GM21619 (cell line): Measurements from ENCODE around the gene C11orf68.
A peak's percentile ranks its signal among the peaks of the same experiment; 100 is the strongest.

ENCODE experiments used
- ATAC-seq: cut with Tn5 transposase; IDR thresholded peaks from one replicate; pipeline ENCODE4 v1.9.1; 2021; ENCODE audit not compliant: unreplicated experiment

The C11orf68 gene

DNA sequence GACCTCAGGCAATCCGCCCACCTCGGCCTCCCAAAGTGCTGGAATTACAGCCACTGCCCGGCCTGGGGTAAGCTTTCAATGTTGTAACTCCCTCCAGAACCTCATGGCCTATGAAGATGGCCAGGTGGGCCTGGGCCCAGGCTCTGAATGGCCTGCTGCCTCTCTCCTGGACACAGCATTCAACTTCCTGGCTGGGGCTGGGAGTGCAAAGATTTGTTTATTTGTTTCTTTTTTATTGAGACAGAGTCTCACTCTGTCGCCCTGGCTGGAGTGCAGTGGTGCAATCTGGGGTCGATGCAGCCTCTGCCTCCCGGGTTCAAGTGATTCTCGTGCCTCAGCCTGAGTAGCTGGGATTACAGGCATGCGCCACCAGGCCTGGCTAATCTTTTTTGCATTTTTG lies 25.9 kb upstream of the C11orf68 start:
- ATAC-seq: no peak

DNA sequence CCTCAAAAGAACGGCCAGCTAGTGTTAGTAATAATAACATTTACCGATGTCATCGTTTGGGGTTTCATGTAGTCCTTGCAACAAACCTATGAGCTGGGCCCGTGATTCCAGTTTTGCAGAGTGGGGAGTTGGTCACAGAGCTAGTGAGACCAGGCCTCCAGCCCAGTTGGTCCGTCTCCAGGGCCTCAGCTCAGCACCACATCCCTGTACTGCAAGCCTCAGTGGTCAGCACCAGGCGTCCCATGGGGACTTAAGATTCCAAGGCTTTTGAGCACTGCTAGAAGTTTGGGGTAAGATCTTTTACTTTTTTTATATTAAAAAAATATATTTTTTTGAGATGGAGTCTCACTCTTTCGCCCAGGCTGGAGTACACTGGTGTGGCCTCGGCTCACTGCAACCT lies 25.3 kb upstream of the C11orf68 start:
- no peak for ATAC-seq

DNA sequence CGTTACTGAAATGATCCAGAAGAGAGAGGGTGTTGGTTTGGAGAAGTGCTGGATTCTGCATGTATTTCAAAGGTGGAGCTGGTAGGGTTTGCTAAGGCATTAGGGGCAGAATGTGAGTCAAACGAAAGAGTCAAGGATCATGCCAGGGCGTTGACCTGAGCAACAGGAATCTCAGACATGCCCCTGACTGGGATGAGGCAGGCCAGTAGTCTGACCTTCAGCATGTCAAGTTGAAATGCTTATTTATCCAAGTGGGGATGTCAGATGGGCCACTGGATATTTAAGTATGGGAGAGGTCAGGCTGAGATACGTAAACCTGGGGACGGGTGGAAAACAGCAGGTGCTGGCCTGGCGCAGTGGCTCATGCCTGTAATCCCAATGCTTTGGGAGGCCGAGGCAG lies 23.7 kb upstream of the C11orf68 start:
- ATAC-seq: no peak

DNA sequence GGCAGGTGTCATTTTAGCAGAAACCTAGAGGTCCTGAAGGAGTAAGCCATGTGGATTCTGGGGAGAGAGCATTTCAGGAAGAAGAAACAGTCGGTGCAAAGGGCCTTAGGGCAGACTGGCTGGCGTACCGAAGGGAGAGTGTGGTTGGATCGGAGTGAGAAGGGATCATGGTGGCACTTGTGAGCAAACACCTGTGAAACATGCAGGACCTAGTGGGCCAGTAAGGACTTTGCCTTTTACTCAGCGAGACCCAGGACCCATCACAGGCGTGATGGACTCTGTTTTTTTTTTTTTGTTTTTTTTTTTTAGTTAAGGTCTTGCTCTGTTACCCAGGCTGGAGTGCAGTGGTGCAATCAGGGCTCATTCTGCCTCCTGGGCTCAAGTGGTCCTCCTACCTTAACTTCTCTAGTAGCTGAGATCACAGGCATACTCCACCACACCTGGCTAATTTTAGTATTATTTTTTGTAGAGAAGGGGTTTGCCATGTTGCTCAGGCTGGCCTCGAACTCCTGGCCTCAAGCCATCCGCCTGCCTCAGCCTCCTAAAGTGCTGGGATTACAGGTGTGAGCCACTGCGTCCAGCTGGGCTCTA lies 23.0 kb upstream of the C11orf68 start:
- ATAC-seq: no peak

DNA sequence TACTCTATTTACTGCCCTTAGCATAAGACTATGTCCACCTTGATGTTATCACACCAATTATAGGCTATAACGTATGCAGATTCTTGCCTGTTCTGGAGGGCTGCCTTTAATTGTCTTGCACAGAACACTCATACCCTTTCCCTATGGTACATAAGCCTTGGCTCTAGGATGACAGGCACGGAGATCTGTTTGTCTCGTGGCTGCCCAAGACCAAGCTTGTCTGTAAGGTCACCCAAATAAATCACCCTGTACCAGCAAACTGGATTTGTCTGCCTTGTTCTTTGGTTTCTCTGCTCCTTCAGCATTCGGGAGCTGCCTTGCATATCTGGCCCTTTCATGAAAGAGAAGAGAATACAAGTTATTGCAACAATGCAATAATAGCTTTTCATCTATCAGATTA lies 18.9 kb upstream of the C11orf68 start:
- ATAC-seq: no peak

DNA sequence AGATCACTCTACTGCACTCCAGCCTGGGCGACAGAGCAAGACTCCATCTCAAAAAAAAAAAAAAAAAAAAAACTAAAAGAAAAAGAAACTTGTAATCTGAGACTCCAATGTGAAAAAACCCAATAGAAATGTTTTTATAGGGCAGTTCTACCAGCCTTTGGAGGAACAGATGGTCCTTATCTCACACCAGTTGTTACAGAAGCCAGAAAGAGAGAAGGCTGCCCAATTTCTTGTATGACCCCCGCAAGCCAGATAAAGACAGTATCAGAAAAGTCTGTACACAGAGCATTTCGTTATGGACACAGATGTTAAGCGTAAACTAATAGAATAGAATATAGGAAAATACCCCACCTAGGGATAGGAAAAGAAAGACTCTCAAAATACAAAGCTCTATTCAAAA lies 15.2 kb upstream of the C11orf68 start:
- ATAC-seq: no peak

DNA sequence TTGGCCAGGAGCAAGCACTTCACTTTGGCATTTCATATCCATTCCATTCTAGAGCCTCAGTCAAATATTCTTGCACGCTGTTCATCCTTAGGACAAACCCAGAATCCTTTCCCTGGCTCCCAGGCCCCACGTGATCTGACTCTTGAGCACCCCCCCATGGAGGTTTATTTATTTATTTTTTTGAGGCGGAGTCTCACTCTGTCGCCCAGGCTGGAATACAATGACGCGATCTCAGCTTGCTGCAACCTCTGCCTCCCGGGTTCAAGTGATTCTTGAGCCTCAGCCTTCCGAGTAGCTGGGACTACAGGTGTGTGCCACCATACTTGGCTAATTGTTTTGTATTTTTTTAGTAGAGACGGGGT lies 13.7 kb upstream of the C11orf68 start:
- no peak for ATAC-seq

DNA sequence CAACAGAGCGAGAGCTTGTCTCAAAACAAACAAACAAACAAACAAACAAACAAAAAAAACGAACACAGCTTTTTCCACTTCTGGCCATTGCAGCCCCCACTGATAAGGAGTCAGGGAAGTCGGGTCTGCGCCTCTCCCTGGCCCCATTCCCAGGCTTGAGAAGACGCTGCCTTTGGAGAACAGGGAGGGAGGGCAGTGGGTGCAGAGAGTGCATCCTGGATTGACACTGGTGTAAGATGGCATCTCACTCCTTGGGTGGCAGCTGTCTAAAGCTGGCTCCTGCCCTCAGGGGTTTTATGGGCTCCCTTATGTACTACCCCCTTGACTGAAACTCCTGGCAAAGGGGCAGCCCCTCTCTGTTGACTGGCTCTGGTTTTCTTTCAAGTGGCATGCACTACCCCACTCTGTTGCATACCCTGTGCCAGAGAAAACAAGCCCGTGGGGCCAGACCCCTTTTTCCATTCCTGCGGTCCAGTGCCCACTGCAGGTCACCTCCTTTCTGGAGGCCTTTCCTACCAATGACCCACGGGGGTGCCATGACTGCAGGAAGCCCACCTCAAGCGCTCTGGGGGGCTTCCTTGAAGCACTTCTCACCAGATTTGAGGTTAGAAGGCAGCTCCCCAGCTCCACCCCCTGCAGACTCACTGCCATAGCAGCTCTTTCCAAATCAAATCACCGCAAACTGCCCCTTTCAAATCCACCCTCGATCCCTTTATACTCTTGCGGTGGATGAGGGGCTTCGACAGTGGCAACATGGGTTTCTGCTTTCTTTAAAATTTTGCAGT lies 13.1 kb upstream of the C11orf68 start:
- ATAC-seq: no peak

DNA sequence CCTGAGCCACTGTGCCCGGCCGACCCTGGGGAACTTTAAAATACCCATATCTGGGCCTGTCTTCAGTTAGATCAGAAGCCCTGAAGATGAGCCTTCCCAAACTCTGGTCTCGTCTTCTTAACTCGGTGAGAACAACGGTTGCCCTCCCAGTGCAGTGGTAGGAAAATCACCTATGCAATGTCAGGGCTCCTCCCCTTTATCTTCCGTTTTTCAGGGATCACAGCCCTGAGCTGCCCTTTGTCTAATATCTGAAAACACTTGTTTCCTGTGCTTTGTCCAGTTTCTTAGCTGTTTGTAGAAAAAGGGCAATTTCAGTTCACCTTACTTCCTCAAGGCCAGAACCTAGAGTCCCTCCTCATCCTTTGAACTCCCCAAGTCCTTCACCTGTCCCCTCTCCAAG lies 9.8 kb upstream of the C11orf68 start:
- ATAC-seq: no peak

DNA sequence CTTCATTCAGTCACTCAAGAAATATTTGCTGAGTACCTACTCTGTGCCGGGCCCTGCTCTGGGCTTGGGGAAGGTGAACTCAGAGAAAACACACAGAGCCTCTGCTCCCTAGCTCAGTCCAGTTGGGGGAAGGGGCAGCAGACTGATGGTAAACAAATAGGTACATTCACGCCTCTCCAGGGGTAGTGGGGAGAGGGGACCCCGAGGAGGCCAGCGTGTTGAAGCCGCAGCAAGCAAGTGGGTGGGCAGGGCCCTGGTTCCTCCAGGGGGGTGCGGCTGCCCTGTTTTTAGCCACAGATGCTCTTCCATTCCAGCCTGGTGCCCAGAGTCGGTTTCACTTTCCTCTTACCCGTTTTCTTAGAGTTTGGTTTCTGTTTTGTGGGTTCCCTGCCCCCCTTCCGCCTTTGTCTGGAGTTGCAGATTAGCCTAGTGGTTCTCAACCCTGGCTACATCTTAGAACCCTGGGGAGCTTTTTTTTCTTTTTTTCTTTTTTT lies 9.1 kb upstream of the C11orf68 start:
- peak; percentile 58 for ATAC-seq

DNA sequence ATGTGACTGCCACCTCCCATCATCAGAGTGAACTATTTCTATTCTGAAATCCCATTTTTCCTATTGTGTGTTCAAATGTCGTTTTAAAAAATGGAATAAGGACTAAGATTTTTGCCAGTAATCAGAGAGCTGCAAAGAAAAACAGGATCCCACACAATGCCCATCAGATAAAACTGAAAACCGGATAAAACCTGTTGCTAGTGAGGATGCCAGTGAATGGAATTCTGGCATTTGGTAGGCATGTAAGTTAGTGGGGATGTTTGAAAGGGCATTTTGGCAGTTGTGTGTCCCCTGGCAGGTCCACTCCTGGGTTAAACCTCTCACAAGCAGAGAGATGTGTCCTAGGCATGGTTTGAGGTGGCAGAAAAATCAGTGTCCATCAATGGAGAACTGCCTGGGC lies 6.5 kb upstream of the C11orf68 start:
- ATAC-seq: no peak

DNA sequence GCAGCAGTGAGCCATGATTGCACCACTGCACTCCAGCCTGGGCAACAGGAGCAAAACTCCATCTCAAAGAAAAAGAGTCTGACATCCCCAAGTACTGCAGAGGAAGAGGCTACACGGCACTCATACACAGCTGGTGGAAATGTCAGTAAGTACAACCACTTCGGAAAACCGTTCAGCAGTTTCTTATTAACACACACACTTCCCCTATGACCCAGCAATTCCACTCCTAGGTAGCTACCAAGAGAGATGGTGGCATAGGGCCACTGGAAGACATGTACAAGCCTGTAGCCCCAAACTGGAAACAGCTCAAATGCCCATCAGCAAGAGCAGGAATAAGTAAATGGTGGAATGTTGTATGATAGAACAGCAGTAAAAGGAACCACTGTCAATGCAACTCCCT lies 3.7 kb upstream of the C11orf68 start:
- no peak for ATAC-seq

DNA sequence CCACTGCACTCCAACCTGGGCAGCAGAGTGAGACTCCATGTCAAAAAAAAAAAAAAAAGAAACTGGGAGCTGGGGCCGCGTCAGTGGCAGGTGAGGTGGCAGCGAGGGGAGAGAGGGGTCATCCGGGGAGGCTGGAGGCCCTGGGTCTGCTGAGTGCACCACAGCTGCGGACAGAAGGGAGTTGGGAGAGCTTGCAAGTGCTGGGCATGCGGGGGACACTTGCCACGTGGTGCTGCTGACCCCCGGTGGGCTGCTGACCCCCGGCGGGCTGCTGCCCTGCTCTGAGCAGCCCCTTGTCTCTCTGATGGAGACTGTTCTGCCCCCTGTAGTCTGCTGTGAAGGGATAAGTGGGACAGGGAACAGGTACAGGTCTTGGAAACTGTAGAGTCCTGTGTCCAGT lies 3.0 kb upstream of the C11orf68 start:
- no peak for ATAC-seq

DNA sequence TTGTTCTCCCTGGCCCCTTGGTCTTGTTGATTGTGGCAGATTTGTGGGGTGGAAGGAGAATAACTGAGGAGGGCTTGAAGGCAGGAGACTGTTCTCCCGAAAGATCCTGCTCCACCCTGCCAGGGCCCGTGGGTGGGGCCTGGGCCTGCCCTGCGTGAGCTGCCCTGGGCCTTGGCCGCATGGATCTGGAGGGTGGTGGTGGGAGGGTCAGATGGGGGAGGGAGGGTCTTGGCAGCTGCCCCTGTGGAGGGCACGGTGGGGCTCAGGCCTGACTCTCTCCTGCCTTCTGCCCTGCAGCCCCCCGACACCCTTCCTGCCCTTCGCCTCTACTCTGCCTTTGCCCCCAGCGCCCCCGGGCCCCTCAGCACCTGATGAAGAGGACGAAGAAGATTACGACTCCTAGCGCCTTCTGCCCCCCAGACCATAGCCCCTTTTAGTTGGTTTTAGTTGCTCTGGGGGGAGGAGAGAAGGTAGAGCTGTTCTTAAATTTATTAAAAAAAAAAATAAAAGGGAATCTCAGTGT lies 2.2 kb upstream of the C11orf68 start:
- ATAC-seq: no peak

DNA sequence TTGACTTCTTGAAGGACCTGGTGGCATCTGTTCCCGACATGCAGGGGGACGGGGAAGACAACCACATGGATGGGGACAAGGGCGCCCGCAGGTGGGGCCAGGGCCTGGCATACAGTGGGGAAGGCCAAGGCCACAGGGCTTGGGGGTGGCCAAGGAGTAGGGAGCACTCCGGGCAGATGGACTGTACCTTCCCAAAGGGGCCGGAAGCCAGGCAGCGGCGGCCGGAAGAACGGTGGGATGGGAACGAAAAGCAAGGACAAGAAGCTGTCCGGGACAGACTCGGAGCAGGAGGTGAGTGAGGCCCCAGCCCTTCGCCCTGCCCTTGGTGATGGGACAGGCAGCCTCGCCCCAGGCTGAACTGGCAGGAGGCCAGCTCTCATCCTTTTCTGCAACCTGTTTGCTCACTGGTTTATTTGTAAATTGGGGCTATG lies 1.5 kb upstream of the C11orf68 start:
- no peak for ATAC-seq

DNA sequence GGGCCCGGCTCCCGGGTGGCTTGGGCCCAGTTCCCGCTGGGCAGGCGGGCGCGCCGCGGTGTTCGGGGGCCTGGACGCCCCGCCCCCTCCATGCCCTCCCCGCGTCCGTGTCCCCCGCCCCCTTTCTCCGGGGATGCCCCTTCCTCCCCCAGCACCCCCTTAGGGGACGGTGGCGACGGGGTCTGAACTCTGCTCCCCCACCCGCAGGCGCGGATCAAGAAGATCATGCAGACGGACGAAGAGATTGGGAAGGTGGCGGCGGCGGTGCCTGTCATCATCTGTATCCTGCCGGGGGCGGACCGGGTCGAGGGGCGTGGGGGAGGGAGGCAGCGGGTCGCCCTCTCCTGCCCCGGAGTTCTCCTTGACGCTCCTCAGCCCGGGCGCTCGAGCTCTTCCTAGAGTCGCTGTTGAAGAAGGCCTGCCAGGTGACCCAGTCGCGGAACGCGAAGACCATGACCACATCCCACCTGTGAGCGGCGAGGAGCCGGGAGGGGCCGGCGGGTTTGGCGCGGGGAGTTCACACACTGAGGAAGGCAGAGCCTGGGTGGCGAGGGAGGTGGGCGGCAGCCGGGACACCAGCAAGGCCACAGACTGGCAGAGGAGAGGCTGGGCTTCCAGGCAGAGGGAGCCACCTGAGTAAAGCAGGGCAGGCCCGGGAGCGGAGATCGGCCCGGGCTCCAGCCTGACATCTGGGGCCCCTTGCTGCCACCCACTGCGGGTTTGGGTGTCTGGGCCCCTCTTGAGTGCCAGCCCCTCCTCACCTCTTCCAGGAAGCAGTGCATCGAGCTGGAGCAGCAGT lies 910 bp upstream of the C11orf68 start:
- ATAC-seq: peak; percentile 34

DNA sequence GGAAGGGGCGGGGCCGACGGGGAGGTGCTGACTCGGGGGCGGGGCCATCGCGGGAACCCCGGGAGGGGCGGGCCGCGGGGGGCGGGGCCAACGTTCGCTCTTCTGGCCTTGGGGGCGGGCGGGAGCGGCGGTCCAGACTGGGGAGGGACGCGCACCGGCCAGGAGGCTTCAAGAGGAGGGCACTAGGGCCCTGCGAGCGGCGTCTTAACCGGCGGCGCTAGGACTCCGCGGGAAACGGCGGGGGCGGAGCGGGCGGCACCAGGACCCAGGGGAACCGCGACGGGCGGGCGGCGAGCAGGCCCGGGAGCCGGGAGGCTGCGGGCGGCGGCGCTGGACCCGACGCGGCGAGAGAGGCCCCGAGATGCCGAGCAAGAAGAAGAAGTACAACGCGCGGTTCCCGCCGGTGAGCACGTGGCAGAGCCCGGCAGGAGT lies 295 bp upstream of the C11orf68 start, which contains the start of gene DRAP1:
Gene DRAP1, plus strand, starts transcription at position 286 of the 432 bp plus-strand sequence. Its CDS starts 76 bp downstream, at position 362.
- peak; percentile 78 for ATAC-seq

DNA sequence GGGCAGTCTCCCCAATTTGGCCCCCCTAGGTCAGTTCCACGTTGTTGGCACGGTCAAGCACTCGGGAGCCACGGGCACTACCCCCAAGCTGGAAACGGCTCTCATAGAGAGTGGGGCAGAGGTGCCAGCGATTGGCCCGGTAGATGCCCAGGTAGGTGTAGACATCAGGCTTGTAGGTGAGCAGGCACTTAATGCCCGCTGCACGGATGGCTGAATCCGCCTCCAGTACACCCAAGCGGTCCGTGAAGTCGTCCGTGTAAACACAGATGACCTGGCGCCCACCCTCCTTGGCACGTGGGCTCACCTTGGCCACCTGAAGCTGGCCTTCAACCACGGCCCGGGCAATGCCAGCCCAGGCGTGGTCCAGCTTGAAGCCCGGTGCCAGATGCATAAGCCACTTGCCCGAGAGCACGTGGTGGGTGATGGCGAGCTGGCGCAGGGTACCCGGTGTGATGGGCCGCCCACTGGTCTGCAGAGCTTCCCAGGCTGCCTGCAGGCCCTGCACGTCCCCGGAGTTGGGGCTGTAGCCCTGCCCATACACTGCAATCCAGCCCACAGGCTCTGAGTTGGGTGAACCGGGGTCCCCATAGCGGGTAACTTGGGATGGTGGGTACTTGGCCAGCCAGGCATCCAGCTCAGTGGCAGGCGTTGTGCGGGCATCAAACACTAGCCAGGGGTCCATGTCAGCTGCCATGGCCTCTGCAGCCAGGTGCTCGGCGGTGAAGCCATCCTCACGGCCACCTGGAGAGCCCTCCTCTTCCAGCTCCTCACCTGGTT lies 1.2 kb downstream of the C11orf68 start:
- ATAC-seq: no peak

DNA sequence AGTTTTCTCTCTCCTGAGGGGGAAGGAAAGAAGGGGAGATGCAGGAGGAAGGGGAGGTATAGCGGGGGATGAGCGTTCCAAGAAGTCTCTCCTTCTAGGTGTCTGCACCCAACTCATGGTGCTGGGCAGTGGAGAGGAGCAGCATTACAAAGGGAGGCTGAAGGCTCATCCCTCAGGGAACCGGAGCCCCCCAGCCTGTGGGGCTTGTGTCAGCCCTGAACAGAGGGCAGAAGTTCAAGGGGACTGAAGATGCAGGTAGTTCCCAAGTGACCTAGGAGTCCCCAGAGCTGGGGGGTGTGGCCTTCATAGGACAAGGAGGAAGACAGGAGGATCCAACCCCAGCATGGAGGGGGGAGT lies 1.8 kb downstream of the C11orf68 start:
- no peak for ATAC-seq

DNA sequence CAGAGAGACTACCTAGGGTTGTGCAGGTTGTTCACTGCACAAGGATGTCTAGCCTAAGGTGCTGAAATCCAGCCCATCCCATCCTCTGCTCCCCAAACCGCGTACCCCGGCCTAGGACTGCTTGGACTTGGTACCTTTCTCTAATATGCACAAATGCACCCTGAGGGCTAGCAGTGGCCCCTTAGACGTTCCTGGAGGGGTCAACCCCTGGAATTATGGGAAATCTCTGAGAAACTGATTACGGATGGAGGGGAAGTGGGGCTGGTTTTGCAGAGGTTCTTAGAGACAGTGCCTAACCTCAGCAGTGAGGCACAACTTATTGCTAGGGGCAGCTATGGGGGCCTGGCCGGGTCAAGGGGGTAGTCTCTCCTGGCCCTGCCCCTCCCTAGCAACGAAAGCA lies 2.5 kb downstream of the C11orf68 start:
- no peak for ATAC-seq

DNA sequence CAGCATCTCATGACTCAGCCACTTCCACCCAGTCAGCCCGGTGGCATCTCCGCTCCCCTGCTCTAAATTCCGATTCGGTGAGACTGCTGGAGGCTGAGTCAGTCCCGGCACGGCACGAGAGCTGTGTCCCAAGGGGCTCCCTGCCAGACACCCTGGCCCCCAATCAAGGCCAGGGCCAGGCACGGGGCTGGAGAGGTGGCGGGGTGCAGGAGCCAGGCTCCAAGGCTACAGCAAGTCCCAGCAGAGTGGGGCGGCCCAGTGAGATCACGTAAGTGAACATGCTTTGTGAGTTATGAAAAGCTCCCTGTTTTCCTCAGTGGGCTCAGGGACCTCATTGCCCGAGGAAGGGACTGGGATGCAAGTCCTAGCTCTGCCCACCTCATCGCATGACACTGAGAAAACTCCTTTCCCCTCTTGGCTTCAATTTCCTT lies 3.0 kb downstream of the C11orf68 start:
- ATAC-seq: no peak
